Tibial nerve (tissue), 4 donors: ENCODE data around the gene CDH8.

Experiments used
- CTCF ChIP-seq, 5 experiments: fragments of 200-600 bp in 3 of 5; fragments of 450-650 bp in 2 of 5; sonication (generic) in 3 of 5; IDR thresholded peaks; one replicate each; pipeline ENCODE4 v1.5.1; 2016 to 2019; ENCODE audit warnings: antibody characterized with exemption in 5 of 5, mild to moderate bottlenecking in 3 of 5, moderate library complexity in 2 of 5
- EP300 ChIP-seq, 2 donors: sonication (generic); formaldehyde crosslinking; IDR thresholded peaks; one replicate each; pipeline ENCODE4 v1.6.1; 2017; ENCODE audit warnings: antibody characterized with exemption in 2 of 2, mild to moderate bottlenecking in 1 of 2

- TF ChIP-seq CTCF (IDR thresholded peaks at IDR 0.05) (no peak), EP300 (IDR thresholded peaks at IDR 0.05) (no peak)
Observed at GRCh38 chr16:61957075-61957855, 79.0 kb downstream of the CDH8 start.
